Activated T-helper 9 cell treated with anti-CD3 and anti-CD28 coated beads, Interleukin-2, amount 50 U/mL, for 16 hours (primary cell): ENCODE data around the gene TGFB1.
A peak's percentile ranks its signal among the peaks of the same experiment; 100 is the strongest.
"Not testable (repeated sequence)": the region's sequence is repeated elsewhere in the genome, so short reads cannot be mapped to it uniquely, and the experiment has no call there.

Experiments
- DNase-seq: peaks from one replicate; pipeline ENCODE4 v3.0.0-alpha.2; 2020; ENCODE audit warnings: low read depth

TGFB1 gene

GRCh38 chr19:41300555-41300954, 53.2 kb downstream of the TGFB1 start:
- no peak for DNase-seq

GRCh38 chr19:41299755-41300089, 54.0 kb downstream of the TGFB1 start:
- peak; percentile 33 for DNase-seq

- DNase-seq, result no peak
These were observed 54.5 kb downstream of the TGFB1 start for GRCh38 chr19:41299046-41299754.

GRCh38 chr19:41298348-41298964, 55.3 kb downstream of the TGFB1 start:
- DNase-seq, result peak; percentile 34

- no peak for DNase-seq
These were observed 55.9 kb downstream of the TGFB1 start for GRCh38 chr19:41297628-41298347.

GRCh38 chr19:41296433-41296871, 57.3 kb downstream of the TGFB1 start:
- DNase-seq, result no peak

- no peak for DNase-seq
These were observed 58.2 kb downstream of the TGFB1 start for GRCh38 chr19:41295499-41295898.

GRCh38 chr19:41294393-41294792, 59.3 kb downstream of the TGFB1 start:
- DNase-seq, result no peak

GRCh38 chr19:41289814-41290213, 63.9 kb downstream of the TGFB1 start:
- not testable (repeated sequence) for DNase-seq

GRCh38 chr19:41288673-41289530, 64.8 kb downstream of the TGFB1 start:
- no peak for DNase-seq
